Measurements from ENCODE around the gene SAMD8. TPM values are rescaled to one million over a fixed set of nuclear protein-coding genes. Genes with fewer than 3 reads are reported as not detected.

SAMD8 gene
- total and polyA plus RNA-seq, 4 experiments from 2014 or later: 6.9 to 20.6 (median 14.3) TPM

GRCh38 chr10:75166623-75166972 is 55.1 kb downstream of the SAMD8 start:
- H3K4me1 Mint-ChIP-seq: peaks cover 19 to 53% (median 35%) of the 10 kb centered on the region in 4 donors
- ChIA-PET POLR2A (ENCODE audit: partially characterized antibody) (interaction anchor here (0.6 to 2.7 kb wide), 6 partner anchors 10 to 1034 kb away, joined by 3 to 16 read pairs (median 4); partner anchors contain the start of genes SAMD8 and VDAC2), CTCF (ENCODE audit: partially characterized antibody) (interaction anchor here (0.6 to 2.4 kb wide), 9 partner anchors 12 to 69 kb away, joined by 3 to 9 read pairs (median 4); partner anchors contain the start of genes COMTD1 and VDAC2)
- no peaks in the 10 kb centered on the region for H3K27me3 ChIP-seq (ENCODE audit: insufficient read depth, low read length)
- intact Hi-C loops (cut with micrococcal nuclease): no loop called here
- H3K4me3 ChIP-seq (ENCODE audit: low read length in 2 of 2): no peak overlapping the region
- no peaks in the 10 kb centered on the region for H3K9me3 ChIP-seq (ENCODE audit: control insufficient read depth in 1 of 2, low read length in 2 of 2)
- H3K4me3 Mint-ChIP-seq: peak overlapping the region in 7 of 8 donors; percentile 42 to 79 (median 75)
- H3K36me3 Mint-ChIP-seq: peaks cover 7 to 19% of the 10 kb centered on the region in 2 donors
- peak overlapping the region; percentile 50 for H3K27ac ChIP-seq (ENCODE audit: low read depth, low read length)
- no peaks in the 10 kb centered on the region for H3K36me3 ChIP-seq (ENCODE audit: insufficient read depth, low read length)
- H3K27ac Mint-ChIP-seq: peak overlapping the region; percentile 39 to 89 (median 84)
- no peaks in the 10 kb centered on the region for H3K9me3 Mint-ChIP-seq
- DNase-seq: peak in 1 of 5 donors; percentile 18
- H3K27me3 Mint-ChIP-seq: no peaks in the 10 kb centered on the region
- H3K4me1 ChIP-seq (ENCODE audit: insufficient read depth, low read length): peaks cover 31% of the 10 kb centered on the region

DNA sequence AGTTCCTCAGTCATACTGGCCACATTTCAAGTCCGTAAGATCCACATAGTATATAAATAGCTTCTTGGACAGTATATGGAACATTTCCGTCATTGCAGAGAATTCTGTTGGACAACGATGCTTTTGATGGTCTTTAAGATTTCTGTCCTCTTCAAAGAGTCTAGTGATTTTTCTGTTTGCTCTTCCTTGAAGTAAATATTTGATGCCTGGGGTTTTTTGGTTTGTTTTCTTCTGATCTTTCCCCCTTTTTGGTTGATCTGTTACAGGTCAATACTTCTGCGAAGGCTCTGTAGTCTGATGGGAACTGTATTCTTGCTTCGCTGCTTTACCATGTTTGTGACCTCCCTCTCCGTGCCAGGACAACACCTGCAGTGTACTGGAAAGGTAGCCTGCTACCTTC is 56.8 kb downstream of the SAMD8 start:
- CTCF ChIA-PET (ENCODE audit: partially characterized antibody): interaction anchor here (2.4 kb wide), 2 partner anchors 42 to 63 kb away, joined by 6 to 9 read pairs; partner anchors contain the start of gene VDAC2

GRCh38 chr10:75170215-75170614 is 58.8 kb downstream of the SAMD8 start:
- Histone ChIP-seq H3K4me3 (ENCODE audit: low read length in 2 of 2) (no peak overlapping the region), H3K27me3 (ENCODE audit: insufficient read depth, low read length) (no peaks in the 10 kb centered on the region), H3K36me3 (ENCODE audit: insufficient read depth, low read length) (no peaks in the 10 kb centered on the region), H3K9me3 (ENCODE audit: control insufficient read depth in 1 of 2, low read length in 2 of 2) (no peaks in the 10 kb centered on the region), H3K27ac (ENCODE audit: low read depth, low read length) (no peak overlapping the region), H3K4me1 (ENCODE audit: insufficient read depth, low read length) (peaks cover 31% of the 10 kb centered on the region)
- ChIA-PET CTCF (ENCODE audit: partially characterized antibody) (no interaction called here), POLR2A (ENCODE audit: partially characterized antibody) (no interaction called here)
- intact Hi-C loops (cut with micrococcal nuclease): no loop called here
- H3K27me3 Mint-ChIP-seq: no peaks in the 10 kb centered on the region
- H3K4me1 Mint-ChIP-seq: peaks cover 19 to 44% (median 25%) of the 10 kb centered on the region in 4 donors
- H3K27ac Mint-ChIP-seq: peak overlapping the region in 3 of 7 donors; percentile 31 to 70 (median 62)
- H3K9me3 Mint-ChIP-seq: no peaks in the 10 kb centered on the region
- no peak for DNase-seq
- peaks cover 11 to 32% of the 10 kb centered on the region in 2 donors for H3K36me3 Mint-ChIP-seq
- no peak overlapping the region for H3K4me3 Mint-ChIP-seq

More for the DNA sequence above, 56.8 kb downstream of the SAMD8 start:
- Mint-ChIP-seq H3K27me3 (no peaks in the 10 kb centered on the region), H3K36me3 (peaks cover 7 to 25% of the 10 kb centered on the region in 2 donors), H3K27ac (peak overlapping the region; percentile 43 to 86 (median 78)), H3K4me3 (peak overlapping the region in 3 of 8 donors; percentile 15 to 40 (median 16)), H3K9me3 (no peaks in the 10 kb centered on the region), H3K4me1 (peaks cover 17 to 53% (median 35%) of the 10 kb centered on the region in 4 donors)
- Histone ChIP-seq H3K36me3 (ENCODE audit: insufficient read depth, low read length) (no peaks in the 10 kb centered on the region), H3K9me3 (ENCODE audit: control insufficient read depth in 1 of 2, low read length in 2 of 2) (no peaks in the 10 kb centered on the region), H3K4me1 (ENCODE audit: insufficient read depth, low read length) (peaks cover 31% of the 10 kb centered on the region), H3K27ac (ENCODE audit: low read depth, low read length) (no peak overlapping the region), H3K27me3 (ENCODE audit: insufficient read depth, low read length) (no peaks in the 10 kb centered on the region), H3K4me3 (ENCODE audit: low read length in 2 of 2) (no peak overlapping the region)
- POLR2A ChIA-PET (ENCODE audit: partially characterized antibody): interaction anchor here (2.7 kb wide), 1 partner anchor 42 kb away, joined by 16 read pairs; the partner anchor contains the start of gene VDAC2
- intact Hi-C loops (cut with micrococcal nuclease): no loop called here
- DNase-seq: no peak

DNA sequence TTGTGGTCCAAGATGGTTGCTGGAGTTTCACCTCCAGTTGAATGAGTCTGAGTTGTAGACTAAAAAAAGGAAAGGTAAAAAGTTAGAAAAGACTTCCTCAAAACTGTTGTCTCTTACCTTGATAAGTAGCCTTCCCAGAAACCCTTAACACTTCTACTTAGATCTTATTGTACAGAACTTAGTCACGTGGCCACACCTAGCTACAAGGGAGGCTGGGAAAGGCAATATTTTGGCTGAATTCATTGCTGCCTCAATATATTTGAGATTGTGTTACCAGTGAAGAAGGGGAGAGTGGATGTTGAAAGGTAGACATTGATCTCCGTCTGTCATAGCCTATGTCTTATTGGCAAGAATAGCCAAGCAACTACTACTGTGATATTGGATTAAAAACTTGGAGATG is 63.6 kb downstream of the SAMD8 start:
- H3K4me3 Mint-ChIP-seq: no peak overlapping the region
- intact Hi-C loops (cut with micrococcal nuclease): no loop called here
- peaks cover 0 to 13% (median 5%) of the 10 kb centered on the region in 4 donors for H3K4me1 Mint-ChIP-seq
- Histone ChIP-seq H3K4me3 (ENCODE audit: low read length in 2 of 2) (no peak overlapping the region), H3K27ac (ENCODE audit: low read depth, low read length) (no peak overlapping the region), H3K4me1 (ENCODE audit: insufficient read depth, low read length) (no peaks in the 10 kb centered on the region), H3K36me3 (ENCODE audit: insufficient read depth, low read length) (peaks cover 5% of the 10 kb centered on the region), H3K9me3 (ENCODE audit: control insufficient read depth in 1 of 2, low read length in 2 of 2) (no peaks in the 10 kb centered on the region), H3K27me3 (ENCODE audit: insufficient read depth, low read length) (no peaks in the 10 kb centered on the region)
- H3K27ac Mint-ChIP-seq: no peak overlapping the region
- no peaks in the 10 kb centered on the region for H3K9me3 Mint-ChIP-seq
- ChIA-PET POLR2A (ENCODE audit: partially characterized antibody) (no interaction called here), CTCF (ENCODE audit: partially characterized antibody) (no interaction called here)
- no peaks in the 10 kb centered on the region for H3K27me3 Mint-ChIP-seq
- H3K36me3 Mint-ChIP-seq: peaks cover 19 to 42% of the 10 kb centered on the region in 2 donors
- no peak for DNase-seq

DNA sequence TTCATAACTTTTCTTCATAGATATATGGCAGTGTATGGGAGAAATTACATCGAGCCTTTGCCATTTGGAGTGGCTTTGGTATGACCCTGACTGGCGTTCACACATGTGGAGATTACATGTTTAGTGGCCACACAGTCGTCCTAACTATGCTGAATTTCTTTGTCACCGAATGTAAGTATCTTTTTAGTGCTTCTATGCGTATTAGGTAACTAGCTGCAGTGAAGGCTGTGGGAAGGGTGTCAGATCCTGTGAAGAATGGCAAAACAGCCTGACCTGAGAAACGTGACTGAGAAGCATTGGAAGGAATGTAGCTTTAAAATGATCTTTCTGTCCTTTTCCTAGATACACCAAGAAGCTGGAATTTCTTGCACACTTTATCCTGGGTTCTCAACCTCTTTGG is 64.6 kb downstream of the SAMD8 start:
- intact Hi-C loops (cut with micrococcal nuclease): no loop called here
- DNase-seq: no peak
- H3K27ac Mint-ChIP-seq: no peak overlapping the region
- Histone ChIP-seq H3K4me1 (ENCODE audit: insufficient read depth, low read length) (no peaks in the 10 kb centered on the region), H3K27me3 (ENCODE audit: insufficient read depth, low read length) (no peaks in the 10 kb centered on the region), H3K27ac (ENCODE audit: low read depth, low read length) (no peak overlapping the region), H3K9me3 (ENCODE audit: control insufficient read depth in 1 of 2, low read length in 2 of 2) (no peaks in the 10 kb centered on the region), H3K4me3 (ENCODE audit: low read length in 2 of 2) (no peak overlapping the region), H3K36me3 (ENCODE audit: insufficient read depth, low read length) (peaks cover 5% of the 10 kb centered on the region)
- H3K4me3 Mint-ChIP-seq: peak overlapping the region in 1 of 8 donors; percentile 35
- peaks cover 17 to 42% of the 10 kb centered on the region in 2 donors for H3K36me3 Mint-ChIP-seq
- H3K9me3 Mint-ChIP-seq: no peaks in the 10 kb centered on the region
- no peaks in the 10 kb centered on the region for H3K27me3 Mint-ChIP-seq
- ChIA-PET POLR2A (ENCODE audit: partially characterized antibody) (interaction anchor here (1.1 kb wide), 1 partner anchor 10 kb away, joined by 3 read pairs; no protein-coding TSS in a partner anchor), CTCF (ENCODE audit: partially characterized antibody) (interaction anchor here (1.0 kb wide), 2 partner anchors 8 to 60 kb away, joined by 3 read pairs; partner anchors contain the start of gene COMTD1)
- peaks cover 0 to 11% (median 5%) of the 10 kb centered on the region in 4 donors for H3K4me1 Mint-ChIP-seq

DNA sequence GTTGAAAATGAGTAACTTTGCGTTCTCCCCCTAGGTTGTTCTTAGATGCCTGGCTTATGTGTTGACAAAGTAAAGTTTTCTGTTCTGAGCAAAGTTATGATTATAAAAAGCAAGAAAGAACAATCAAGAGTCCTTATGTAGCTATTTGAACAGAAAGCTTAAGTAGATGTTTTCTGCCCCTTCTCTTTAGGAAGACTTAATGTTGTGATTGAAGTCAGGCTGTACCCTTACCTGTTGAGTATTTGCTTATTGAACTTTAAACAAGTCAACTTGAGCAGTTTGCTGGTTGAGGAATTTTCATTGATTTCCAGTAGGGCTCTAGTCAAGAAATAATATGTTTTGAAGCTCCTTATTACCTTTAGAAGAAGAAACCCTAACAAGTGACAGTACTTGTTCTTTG is 65.3 kb downstream of the SAMD8 start:
- Mint-ChIP-seq H3K9me3 (no peaks in the 10 kb centered on the region), H3K27ac (peak overlapping the region in 1 of 7 donors; percentile 8), H3K27me3 (no peaks in the 10 kb centered on the region), H3K36me3 (peaks cover 21 to 48% of the 10 kb centered on the region in 2 donors), H3K4me3 (no peak overlapping the region), H3K4me1 (peaks cover 0 to 11% (median 5%) of the 10 kb centered on the region in 4 donors)
- no peaks in the 10 kb centered on the region for H3K4me1 ChIP-seq (ENCODE audit: insufficient read depth, low read length)
- intact Hi-C loops (cut with micrococcal nuclease): no loop called here
- ChIA-PET POLR2A (ENCODE audit: partially characterized antibody) (interaction anchor here (1.1 kb wide), 1 partner anchor 11 kb away, joined by 3 read pairs; no protein-coding TSS in a partner anchor), CTCF (ENCODE audit: partially characterized antibody) (interaction anchor here (0.8 to 1.0 kb wide), 3 partner anchors 7 to 59 kb away, joined by 3 read pairs; partner anchors contain the start of gene COMTD1)
- H3K36me3 ChIP-seq (ENCODE audit: insufficient read depth, low read length): peaks cover 5% of the 10 kb centered on the region
- no peak overlapping the region for H3K4me3 ChIP-seq (ENCODE audit: low read length in 2 of 2)
- no peak for DNase-seq
- no peaks in the 10 kb centered on the region for H3K27me3 ChIP-seq (ENCODE audit: insufficient read depth, low read length)
- H3K9me3 ChIP-seq (ENCODE audit: control insufficient read depth in 1 of 2, low read length in 2 of 2): no peaks in the 10 kb centered on the region
- no peak overlapping the region for H3K27ac ChIP-seq (ENCODE audit: low read depth, low read length)

DNA sequence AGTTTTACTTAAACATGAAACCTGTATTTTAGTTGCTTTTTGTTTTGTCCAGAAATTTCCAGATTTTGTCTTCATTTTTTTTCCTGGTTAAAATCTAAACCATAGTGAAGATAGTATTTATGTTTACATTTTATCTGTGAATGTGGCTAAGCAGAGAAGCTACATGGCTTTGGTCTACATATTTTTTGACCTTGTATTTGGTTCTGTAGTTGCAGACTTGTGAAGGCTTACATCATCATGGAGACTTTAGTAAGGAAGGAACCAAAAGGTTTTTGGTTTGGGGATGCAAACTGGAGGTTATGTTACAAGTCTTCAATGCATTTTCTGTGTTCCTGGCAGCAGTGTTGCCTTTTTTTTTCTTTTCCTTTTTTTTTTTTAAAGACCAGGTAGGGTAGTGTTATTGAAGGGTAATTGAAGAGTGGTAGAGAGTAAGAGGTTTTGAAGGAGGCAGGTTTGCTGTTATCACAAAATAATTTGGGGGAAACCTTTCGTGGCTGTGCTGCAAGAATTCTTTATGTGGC is 68.3 kb downstream of the SAMD8 start:
- POLR2A ChIA-PET (ENCODE audit: partially characterized antibody): interaction anchor here (1.1 to 1.2 kb wide), 3 partner anchors 8 to 56 kb away, joined by 3 to 4 read pairs (median 3); partner anchors contain the start of gene COMTD1
- no peak overlapping the region for H3K4me3 ChIP-seq (ENCODE audit: low read length in 2 of 2)
- no peaks in the 10 kb centered on the region for H3K27me3 Mint-ChIP-seq
- peaks cover 0 to 11% (median 4%) of the 10 kb centered on the region in 4 donors for H3K4me1 Mint-ChIP-seq
- H3K27me3 ChIP-seq (ENCODE audit: insufficient read depth, low read length): no peaks in the 10 kb centered on the region
- H3K9me3 ChIP-seq (ENCODE audit: control insufficient read depth in 1 of 2, low read length in 2 of 2): no peaks in the 10 kb centered on the region
- no peak for DNase-seq
- H3K4me3 Mint-ChIP-seq: no peak overlapping the region
- H3K27ac Mint-ChIP-seq: peak overlapping the region in 3 of 7 donors; percentile 6 to 48 (median 29)
- no peak overlapping the region for H3K27ac ChIP-seq (ENCODE audit: low read depth, low read length)
- CTCF ChIA-PET (ENCODE audit: partially characterized antibody): interaction anchor here (0.7 to 2.4 kb wide), 4 partner anchors 8 to 53 kb away, joined by 3 to 22 read pairs (median 3); no protein-coding TSS in a partner anchor
- intact Hi-C loops (cut with micrococcal nuclease): no loop called here
- peaks cover 5% of the 10 kb centered on the region for H3K36me3 ChIP-seq (ENCODE audit: insufficient read depth, low read length)
- no peaks in the 10 kb centered on the region for H3K9me3 Mint-ChIP-seq
- peaks cover 21 to 43% of the 10 kb centered on the region in 2 donors for H3K36me3 Mint-ChIP-seq
- no peaks in the 10 kb centered on the region for H3K4me1 ChIP-seq (ENCODE audit: insufficient read depth, low read length)

All from CD4-positive, alpha-beta memory T cell (primary cell).